Hepatocyte (in vitro differentiated cells): ENCODE data around the gene DUS2.

Experiments
- EZH2 ChIP-seq: fragments of 200-600 bp; sonication (generic); IDR thresholded peaks from 2 replicates; pipeline ENCODE4 v1.6.1; 2016; ENCODE audit warnings: antibody characterized with exemption, mild to moderate bottlenecking, borderline replicate concordance
- EZH2phosphoT487 ChIP-seq: fragments of 200-600 bp; sonication (generic); IDR thresholded peaks from one replicate; pipeline ENCODE4 v1.6.1; 2018; ENCODE audit warnings: antibody characterized with exemption, mild to moderate bottlenecking, low read depth, moderate library complexity; ENCODE audit not compliant: unreplicated experiment, severe bottlenecking
- TF ChIP-seq, protein P1 (sequence below): fragments of 200-600 bp; sonication (generic); IDR thresholded peaks from 2 replicates; pipeline ENCODE4 v1.5.1; 2016; ENCODE audit warnings: antibody characterized with exemption, mild to moderate bottlenecking; ENCODE audit not compliant: poor library complexity

DNA sequence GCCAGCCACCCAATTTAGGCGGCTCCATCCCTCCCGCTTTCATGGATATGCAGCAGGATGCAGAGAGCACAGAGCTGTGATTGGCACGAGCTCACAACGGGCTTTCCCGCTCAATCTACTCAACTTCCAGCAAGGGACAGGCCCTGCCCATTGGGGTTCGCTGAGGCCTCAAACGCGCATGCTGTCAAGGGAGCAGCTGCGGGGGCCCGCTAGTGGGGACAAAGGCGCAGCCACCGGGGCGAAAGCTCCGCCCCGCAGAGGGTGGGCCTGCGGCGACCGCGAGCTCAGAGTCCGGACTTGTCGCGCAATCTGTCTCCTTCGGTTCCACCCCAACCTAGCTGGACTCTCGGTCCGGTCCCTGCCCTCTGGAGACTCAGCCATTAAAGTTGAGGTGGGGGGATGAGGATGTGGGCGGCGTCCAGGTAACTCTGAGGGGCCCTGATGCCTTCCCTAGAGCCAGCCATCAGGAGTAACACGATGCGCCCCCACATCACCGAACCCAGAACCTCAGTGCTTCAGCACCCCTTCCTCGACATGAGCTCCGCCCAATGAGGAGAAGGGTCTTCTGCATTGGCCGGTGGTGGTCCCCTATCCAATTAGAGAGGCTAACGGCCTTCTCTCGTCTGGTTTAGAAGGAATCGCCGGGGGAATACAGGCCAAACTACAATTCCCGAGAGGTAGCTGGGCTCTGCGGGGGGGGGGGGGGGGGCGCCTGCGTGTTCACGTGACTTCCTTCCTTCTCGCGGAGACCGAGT lies 61.6 kb downstream of the DUS2 start:
- TF ChIP-seq, protein P1, sequence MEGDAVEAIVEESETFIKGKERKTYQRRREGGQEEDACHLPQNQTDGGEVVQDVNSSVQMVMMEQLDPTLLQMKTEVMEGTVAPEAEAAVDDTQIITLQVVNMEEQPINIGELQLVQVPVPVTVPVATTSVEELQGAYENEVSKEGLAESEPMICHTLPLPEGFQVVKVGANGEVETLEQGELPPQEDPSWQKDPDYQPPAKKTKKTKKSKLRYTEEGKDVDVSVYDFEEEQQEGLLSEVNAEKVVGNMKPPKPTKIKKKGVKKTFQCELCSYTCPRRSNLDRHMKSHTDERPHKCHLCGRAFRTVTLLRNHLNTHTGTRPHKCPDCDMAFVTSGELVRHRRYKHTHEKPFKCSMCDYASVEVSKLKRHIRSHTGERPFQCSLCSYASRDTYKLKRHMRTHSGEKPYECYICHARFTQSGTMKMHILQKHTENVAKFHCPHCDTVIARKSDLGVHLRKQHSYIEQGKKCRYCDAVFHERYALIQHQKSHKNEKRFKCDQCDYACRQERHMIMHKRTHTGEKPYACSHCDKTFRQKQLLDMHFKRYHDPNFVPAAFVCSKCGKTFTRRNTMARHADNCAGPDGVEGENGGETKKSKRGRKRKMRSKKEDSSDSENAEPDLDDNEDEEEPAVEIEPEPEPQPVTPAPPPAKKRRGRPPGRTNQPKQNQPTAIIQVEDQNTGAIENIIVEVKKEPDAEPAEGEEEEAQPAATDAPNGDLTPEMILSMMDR: no peak
- TF ChIP-seq EZH2phosphoT487 (no peak), EZH2 (no peak)
